Measurements from ENCODE around the gene ENOX1.

DNA sequence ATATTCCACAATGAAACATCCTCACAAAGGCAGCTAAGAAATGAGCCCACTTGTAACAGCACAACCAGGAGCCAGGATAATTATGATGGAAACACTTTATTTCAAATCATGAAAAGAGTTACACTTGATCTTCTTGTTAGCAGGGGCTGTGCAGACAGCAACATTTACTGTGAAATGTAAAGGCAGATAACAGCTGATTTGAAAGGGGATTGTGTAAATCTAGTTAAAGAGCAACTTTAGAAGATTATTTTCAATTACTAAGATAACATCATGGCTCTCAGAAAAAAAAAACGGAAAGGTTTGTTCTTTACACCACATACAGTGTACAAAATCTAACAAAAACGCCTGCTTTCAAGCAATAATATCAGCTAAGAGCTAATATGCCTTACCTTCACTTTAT lies 22.4 kb downstream of the ENOX1 start:
- TF ChIP-seq, protein P1, sequence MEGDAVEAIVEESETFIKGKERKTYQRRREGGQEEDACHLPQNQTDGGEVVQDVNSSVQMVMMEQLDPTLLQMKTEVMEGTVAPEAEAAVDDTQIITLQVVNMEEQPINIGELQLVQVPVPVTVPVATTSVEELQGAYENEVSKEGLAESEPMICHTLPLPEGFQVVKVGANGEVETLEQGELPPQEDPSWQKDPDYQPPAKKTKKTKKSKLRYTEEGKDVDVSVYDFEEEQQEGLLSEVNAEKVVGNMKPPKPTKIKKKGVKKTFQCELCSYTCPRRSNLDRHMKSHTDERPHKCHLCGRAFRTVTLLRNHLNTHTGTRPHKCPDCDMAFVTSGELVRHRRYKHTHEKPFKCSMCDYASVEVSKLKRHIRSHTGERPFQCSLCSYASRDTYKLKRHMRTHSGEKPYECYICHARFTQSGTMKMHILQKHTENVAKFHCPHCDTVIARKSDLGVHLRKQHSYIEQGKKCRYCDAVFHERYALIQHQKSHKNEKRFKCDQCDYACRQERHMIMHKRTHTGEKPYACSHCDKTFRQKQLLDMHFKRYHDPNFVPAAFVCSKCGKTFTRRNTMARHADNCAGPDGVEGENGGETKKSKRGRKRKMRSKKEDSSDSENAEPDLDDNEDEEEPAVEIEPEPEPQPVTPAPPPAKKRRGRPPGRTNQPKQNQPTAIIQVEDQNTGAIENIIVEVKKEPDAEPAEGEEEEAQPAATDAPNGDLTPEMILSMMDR (IDR thresholded peaks at IDR 0.05), result no peak
- TF ChIP-seq, protein P2, sequence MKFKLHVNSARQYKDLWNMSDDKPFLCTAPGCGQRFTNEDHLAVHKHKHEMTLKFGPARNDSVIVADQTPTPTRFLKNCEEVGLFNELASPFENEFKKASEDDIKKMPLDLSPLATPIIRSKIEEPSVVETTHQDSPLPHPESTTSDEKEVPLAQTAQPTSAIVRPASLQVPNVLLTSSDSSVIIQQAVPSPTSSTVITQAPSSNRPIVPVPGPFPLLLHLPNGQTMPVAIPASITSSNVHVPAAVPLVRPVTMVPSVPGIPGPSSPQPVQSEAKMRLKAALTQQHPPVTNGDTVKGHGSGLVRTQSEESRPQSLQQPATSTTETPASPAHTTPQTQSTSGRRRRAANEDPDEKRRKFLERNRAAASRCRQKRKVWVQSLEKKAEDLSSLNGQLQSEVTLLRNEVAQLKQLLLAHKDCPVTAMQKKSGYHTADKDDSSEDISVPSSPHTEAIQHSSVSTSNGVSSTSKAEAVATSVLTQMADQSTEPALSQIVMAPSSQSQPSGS (CRISPR knock-in tag; IDR thresholded peaks at IDR 0.05; ENCODE audit: borderline replicate concordance, low read depth), result no peak
- TF ChIP-seq CREM (CRISPR knock-in tag; IDR thresholded peaks at IDR 0.05) (no peak), TEAD4 (CRISPR knock-in tag; IDR thresholded peaks at IDR 0.05) (no peak), NFE2L1 (CRISPR knock-in tag; IDR thresholded peaks at IDR 0.05) (no peak)
- TF ChIP-seq, protein P3, sequence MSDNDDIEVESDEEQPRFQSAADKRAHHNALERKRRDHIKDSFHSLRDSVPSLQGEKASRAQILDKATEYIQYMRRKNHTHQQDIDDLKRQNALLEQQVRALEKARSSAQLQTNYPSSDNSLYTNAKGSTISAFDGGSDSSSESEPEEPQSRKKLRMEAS (CRISPR knock-in tag; IDR thresholded peaks at IDR 0.05), result no peak
- TF ChIP-seq, protein P4, sequence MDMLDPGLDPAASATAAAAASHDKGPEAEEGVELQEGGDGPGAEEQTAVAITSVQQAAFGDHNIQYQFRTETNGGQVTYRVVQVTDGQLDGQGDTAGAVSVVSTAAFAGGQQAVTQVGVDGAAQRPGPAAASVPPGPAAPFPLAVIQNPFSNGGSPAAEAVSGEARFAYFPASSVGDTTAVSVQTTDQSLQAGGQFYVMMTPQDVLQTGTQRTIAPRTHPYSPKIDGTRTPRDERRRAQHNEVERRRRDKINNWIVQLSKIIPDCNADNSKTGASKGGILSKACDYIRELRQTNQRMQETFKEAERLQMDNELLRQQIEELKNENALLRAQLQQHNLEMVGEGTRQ (CRISPR knock-in tag; IDR thresholded peaks at IDR 0.05), result no peak
- TF ChIP-seq, protein P5, sequence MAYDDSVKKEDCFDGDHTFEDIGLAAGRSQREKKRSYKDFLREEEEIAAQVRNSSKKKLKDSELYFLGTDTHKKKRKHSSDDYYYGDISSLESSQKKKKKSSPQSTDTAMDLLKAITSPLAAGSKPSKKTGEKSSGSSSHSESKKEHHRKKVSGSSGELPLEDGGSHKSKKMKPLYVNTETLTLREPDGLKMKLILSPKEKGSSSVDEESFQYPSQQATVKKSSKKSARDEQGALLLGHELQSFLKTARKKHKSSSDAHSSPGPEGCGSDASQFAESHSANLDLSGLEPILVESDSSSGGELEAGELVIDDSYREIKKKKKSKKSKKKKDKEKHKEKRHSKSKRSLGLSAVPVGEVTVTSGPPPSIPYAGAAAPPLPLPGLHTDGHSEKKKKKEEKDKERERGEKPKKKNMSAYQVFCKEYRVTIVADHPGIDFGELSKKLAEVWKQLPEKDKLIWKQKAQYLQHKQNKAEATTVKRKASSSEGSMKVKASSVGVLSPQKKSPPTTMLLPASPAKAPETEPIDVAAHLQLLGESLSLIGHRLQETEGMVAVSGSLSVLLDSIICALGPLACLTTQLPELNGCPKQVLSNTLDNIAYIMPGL (CRISPR knock-in tag; IDR thresholded peaks at IDR 0.05), result no peak
- TF ChIP-seq, protein P6, sequence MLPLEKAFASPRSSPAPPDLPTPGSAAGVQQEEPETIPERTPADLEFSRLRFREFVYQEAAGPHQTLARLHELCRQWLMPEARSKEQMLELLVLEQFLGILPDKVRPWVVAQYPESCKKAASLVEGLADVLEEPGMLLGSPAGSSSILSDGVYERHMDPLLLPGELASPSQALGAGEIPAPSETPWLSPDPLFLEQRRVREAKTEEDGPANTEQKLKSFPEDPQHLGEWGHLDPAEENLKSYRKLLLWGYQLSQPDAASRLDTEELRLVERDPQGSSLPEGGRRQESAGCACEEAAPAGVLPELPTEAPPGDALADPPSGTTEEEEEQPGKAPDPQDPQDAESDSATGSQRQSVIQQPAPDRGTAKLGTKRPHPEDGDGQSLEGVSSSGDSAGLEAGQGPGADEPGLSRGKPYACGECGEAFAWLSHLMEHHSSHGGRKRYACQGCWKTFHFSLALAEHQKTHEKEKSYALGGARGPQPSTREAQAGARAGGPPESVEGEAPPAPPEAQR (CRISPR knock-in tag; IDR thresholded peaks at IDR 0.05), result no peak
- TF ChIP-seq, protein P7, sequence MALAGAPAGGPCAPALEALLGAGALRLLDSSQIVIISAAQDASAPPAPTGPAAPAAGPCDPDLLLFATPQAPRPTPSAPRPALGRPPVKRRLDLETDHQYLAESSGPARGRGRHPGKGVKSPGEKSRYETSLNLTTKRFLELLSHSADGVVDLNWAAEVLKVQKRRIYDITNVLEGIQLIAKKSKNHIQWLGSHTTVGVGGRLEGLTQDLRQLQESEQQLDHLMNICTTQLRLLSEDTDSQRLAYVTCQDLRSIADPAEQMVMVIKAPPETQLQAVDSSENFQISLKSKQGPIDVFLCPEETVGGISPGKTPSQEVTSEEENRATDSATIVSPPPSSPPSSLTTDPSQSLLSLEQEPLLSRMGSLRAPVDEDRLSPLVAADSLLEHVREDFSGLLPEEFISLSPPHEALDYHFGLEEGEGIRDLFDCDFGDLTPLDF (CRISPR knock-in tag; IDR thresholded peaks at IDR 0.05), result no peak
